ENCODE measurements around the gene NR6A1.

Gene NR6A1

GRCh38 chr9:124522121-124523098 lies 248.7 kb downstream of the NR6A1 start:
- Mint-ChIP-seq H3K36me3 (ENCODE audit: low read depth) (peaks cover 48% of the 10 kb centered on the region), H3K27me3 (ENCODE audit: low read depth) (no peaks in the 10 kb centered on the region), H3K27ac (no peak overlapping the region), H3K9me3 (no peaks in the 10 kb centered on the region), H3K4me1 (no peaks in the 10 kb centered on the region), H3K4me3 (no peak overlapping the region)
- TF ChIP-seq, protein P1, sequence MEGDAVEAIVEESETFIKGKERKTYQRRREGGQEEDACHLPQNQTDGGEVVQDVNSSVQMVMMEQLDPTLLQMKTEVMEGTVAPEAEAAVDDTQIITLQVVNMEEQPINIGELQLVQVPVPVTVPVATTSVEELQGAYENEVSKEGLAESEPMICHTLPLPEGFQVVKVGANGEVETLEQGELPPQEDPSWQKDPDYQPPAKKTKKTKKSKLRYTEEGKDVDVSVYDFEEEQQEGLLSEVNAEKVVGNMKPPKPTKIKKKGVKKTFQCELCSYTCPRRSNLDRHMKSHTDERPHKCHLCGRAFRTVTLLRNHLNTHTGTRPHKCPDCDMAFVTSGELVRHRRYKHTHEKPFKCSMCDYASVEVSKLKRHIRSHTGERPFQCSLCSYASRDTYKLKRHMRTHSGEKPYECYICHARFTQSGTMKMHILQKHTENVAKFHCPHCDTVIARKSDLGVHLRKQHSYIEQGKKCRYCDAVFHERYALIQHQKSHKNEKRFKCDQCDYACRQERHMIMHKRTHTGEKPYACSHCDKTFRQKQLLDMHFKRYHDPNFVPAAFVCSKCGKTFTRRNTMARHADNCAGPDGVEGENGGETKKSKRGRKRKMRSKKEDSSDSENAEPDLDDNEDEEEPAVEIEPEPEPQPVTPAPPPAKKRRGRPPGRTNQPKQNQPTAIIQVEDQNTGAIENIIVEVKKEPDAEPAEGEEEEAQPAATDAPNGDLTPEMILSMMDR (IDR thresholded peaks at IDR 0.05; ENCODE audit: unreplicated experiment in 3 of 3): no peak

DNA sequence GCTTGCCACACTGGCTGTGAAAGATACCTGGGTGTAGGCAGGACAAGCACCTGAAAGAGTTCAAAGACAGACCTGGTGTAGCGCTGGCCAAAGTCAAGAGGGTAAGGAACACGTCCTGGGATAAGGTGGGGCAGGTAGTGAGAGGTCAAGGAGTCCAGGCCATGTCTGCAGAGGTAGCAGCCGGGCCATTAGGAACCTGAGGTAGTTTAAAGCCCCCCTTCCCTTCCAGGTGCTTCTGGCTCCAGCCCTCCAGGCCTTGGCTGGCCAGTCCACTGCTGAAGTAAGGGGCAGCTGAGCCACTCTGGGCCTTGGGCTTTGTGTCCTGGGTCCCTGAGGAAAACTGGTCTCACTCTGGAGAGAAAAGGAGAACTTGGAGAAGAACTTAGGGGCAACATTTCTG lies 250.0 kb downstream of the NR6A1 start:
- Mint-ChIP-seq H3K9me3 (no peaks in the 10 kb centered on the region), H3K27ac (no peak overlapping the region), H3K36me3 (ENCODE audit: low read depth) (peaks cover 42% of the 10 kb centered on the region), H3K4me3 (no peak overlapping the region), H3K4me1 (no peaks in the 10 kb centered on the region), H3K27me3 (ENCODE audit: low read depth) (peaks cover 10% of the 10 kb centered on the region)
- TF ChIP-seq, protein P1 (IDR thresholded peaks at IDR 0.05; ENCODE audit: unreplicated experiment in 3 of 3): no peak

GRCh38 chr9:124520206-124520596 lies 250.9 kb downstream of the NR6A1 start:
- peaks cover under 1% of the 10 kb centered on the region for H3K4me1 Mint-ChIP-seq
- H3K36me3 Mint-ChIP-seq (ENCODE audit: low read depth): peaks cover 36% of the 10 kb centered on the region
- TF ChIP-seq, protein P1 (IDR thresholded peaks at IDR 0.05; ENCODE audit: unreplicated experiment in 3 of 3): no peak
- H3K27ac Mint-ChIP-seq: peak overlapping the region in 1 of 3 experiments; percentile 37
- H3K9me3 Mint-ChIP-seq: no peaks in the 10 kb centered on the region
- no peak overlapping the region for H3K4me3 Mint-ChIP-seq
- peaks cover 10% of the 10 kb centered on the region for H3K27me3 Mint-ChIP-seq (ENCODE audit: low read depth)

GRCh38 chr9:124518116-124518515 lies 253.0 kb downstream of the NR6A1 start:
- TF ChIP-seq, protein P1 (IDR thresholded peaks at IDR 0.05; ENCODE audit: unreplicated experiment in 3 of 3): no peak
- no peak overlapping the region for H3K27ac Mint-ChIP-seq
- H3K36me3 Mint-ChIP-seq (ENCODE audit: low read depth): peaks cover 28% of the 10 kb centered on the region
- H3K9me3 Mint-ChIP-seq: no peaks in the 10 kb centered on the region
- peaks cover 9% of the 10 kb centered on the region for H3K4me1 Mint-ChIP-seq
- peaks cover 11% of the 10 kb centered on the region for H3K27me3 Mint-ChIP-seq (ENCODE audit: low read depth)
- no peak overlapping the region for H3K4me3 Mint-ChIP-seq

GRCh38 chr9:124517600-124517999 lies 253.5 kb downstream of the NR6A1 start:
- H3K36me3 Mint-ChIP-seq (ENCODE audit: low read depth): peaks cover 28% of the 10 kb centered on the region
- peaks cover 11% of the 10 kb centered on the region for H3K4me1 Mint-ChIP-seq
- no peak overlapping the region for H3K4me3 Mint-ChIP-seq
- TF ChIP-seq, protein P1 (IDR thresholded peaks at IDR 0.05; ENCODE audit: unreplicated experiment in 3 of 3): no peak
- H3K27ac Mint-ChIP-seq: no peak overlapping the region
- H3K27me3 Mint-ChIP-seq (ENCODE audit: low read depth): peaks cover 13% of the 10 kb centered on the region
- H3K9me3 Mint-ChIP-seq: no peaks in the 10 kb centered on the region

All from nephron (organoid).